ENCODE data around the gene NPPC.

Gene NPPC

GRCh38 chr2:231940795-231941194 is 14.6 kb upstream of the NPPC start:
- H3K4me3 ChIP-seq (ENCODE audit: low read depth, low read length), result no peak overlapping the region
- in situ Hi-C loops (cut with HindIII; ENCODE audit: low pct_ligation_motif_present, low sequenced_read_pairs), result no loop called here
- no peak for TF ChIP-seq CTCF (IDR thresholded peaks at IDR 0.05; ENCODE audit: low read depth, low read length, missing control alignments)
- no peak overlapping the region for H3K27ac ChIP-seq
- no peaks in the 10 kb centered on the region for H3K27me3 ChIP-seq (replicated peaks)
- H3K36me3 ChIP-seq (replicated peaks), result no peaks in the 10 kb centered on the region
- no peak for DNase-seq

GRCh38 chr2:231939022-231939421 is 12.8 kb upstream of the NPPC start:
- Histone ChIP-seq H3K4me3 (ENCODE audit: low read depth, low read length) (no peak overlapping the region), H3K27ac (no peak overlapping the region), H3K27me3 (replicated peaks) (no peaks in the 10 kb centered on the region), H3K36me3 (replicated peaks) (no peaks in the 10 kb centered on the region)
- no peak for TF ChIP-seq CTCF (IDR thresholded peaks at IDR 0.05; ENCODE audit: low read depth, low read length, missing control alignments)
- no peak for DNase-seq
- in situ Hi-C loops (cut with HindIII; ENCODE audit: low pct_ligation_motif_present, low sequenced_read_pairs), result no loop called here

- Histone ChIP-seq H3K4me3 (ENCODE audit: low read depth, low read length) (no peak overlapping the region), H3K27ac (no peak overlapping the region), H3K36me3 (replicated peaks) (no peaks in the 10 kb centered on the region), H3K27me3 (replicated peaks) (peaks cover 2% of the 10 kb centered on the region)
- in situ Hi-C loops (cut with HindIII; ENCODE audit: low pct_ligation_motif_present, low sequenced_read_pairs), result no loop called here
- TF ChIP-seq CTCF (IDR thresholded peaks at IDR 0.05; ENCODE audit: low read depth, low read length, missing control alignments), result no peak
- no peak for DNase-seq
Measured at GRCh38 chr2:231937057-231937456, 10.9 kb upstream of the NPPC start.

GRCh38 chr2:231936491-231936890 is 10.3 kb upstream of the NPPC start:
- DNase-seq, result no peak
- no peak for TF ChIP-seq CTCF (IDR thresholded peaks at IDR 0.05; ENCODE audit: low read depth, low read length, missing control alignments)
- Histone ChIP-seq H3K4me3 (ENCODE audit: low read depth, low read length) (no peak overlapping the region), H3K27ac (no peak overlapping the region), H3K36me3 (replicated peaks) (no peaks in the 10 kb centered on the region), H3K27me3 (replicated peaks) (peaks cover 8% of the 10 kb centered on the region)
- in situ Hi-C loops (cut with HindIII; ENCODE audit: low pct_ligation_motif_present, low sequenced_read_pairs), result no loop called here

GRCh38 chr2:231935815-231936214 is 9.6 kb upstream of the NPPC start:
- in situ Hi-C loops (cut with HindIII; ENCODE audit: low pct_ligation_motif_present, low sequenced_read_pairs), result no loop called here
- no peaks in the 10 kb centered on the region for H3K36me3 ChIP-seq (replicated peaks)
- peaks cover 14% of the 10 kb centered on the region for H3K27me3 ChIP-seq (replicated peaks)
- H3K4me3 ChIP-seq (ENCODE audit: low read depth, low read length), result no peak overlapping the region
- no peak for TF ChIP-seq CTCF (IDR thresholded peaks at IDR 0.05; ENCODE audit: low read depth, low read length, missing control alignments)
- DNase-seq, result no peak
- H3K27ac ChIP-seq, result no peak overlapping the region

- in situ Hi-C loops (cut with HindIII; ENCODE audit: low pct_ligation_motif_present, low sequenced_read_pairs), result no loop called here
- DNase-seq, result no peak
- Histone ChIP-seq H3K27ac (no peak overlapping the region), H3K4me3 (ENCODE audit: low read depth, low read length) (no peak overlapping the region), H3K36me3 (replicated peaks) (no peaks in the 10 kb centered on the region), H3K27me3 (replicated peaks) (peaks cover 18% of the 10 kb centered on the region)
- no peak for TF ChIP-seq CTCF (IDR thresholded peaks at IDR 0.05; ENCODE audit: low read depth, low read length, missing control alignments)
Measured at GRCh38 chr2:231935207-231935524, 9.0 kb upstream of the NPPC start.
